RKO (cell line): Measurements from ENCODE around the gene GRK7.
"Not testable (repeated sequence)": the region's sequence is repeated elsewhere in the genome, so short reads cannot be mapped to it uniquely, and the experiment has no call there.

Experiments
- DNase-seq: peaks from one replicate; pipeline ENCODE4 v3.0.0-alpha.2; 2016; ENCODE audit warnings: low spot score

The GRK7 gene

DNA sequence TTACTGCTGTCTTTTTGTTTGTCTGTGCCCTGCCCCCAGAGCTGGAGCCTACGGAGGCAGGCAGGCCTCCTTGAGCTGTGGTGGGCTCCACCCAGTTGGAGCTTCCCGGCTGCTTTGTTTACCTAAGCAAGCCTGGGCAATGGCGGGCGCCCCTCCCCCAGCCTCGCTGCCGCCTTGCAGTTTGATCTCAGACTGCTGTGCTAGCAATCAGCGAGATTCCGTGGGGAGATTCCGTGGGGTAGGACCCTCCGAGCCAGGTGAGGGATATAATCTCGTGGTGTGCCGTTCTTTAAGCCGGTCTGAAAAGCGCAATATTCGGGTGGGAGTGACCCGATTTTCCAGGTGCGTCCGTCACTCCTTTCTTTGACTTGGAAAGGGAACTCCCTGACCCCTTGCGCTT lies 656 bp upstream of the GRK7 start:
- not testable (repeated sequence) for DNase-seq

DNA sequence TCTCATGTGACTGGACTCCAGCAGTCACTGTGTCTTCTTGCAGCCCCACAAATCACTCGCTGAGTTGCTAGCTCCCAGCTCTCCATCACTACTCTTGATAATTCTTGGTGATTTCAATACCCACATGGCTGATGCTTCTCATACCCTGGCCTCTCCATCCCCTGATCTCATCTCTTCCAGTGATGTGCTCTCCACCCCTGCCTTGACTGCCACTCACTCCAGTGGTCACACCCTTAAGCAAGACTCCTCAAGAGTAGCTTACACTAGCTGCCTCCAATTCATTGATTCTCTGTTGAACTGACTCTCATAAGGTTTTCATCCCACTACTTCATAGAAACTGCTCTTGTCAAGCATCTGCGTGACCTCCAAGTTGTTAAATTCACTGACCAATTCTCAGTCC lies 837 bp downstream of the GRK7 start:
- DNase-seq: no peak

DNA sequence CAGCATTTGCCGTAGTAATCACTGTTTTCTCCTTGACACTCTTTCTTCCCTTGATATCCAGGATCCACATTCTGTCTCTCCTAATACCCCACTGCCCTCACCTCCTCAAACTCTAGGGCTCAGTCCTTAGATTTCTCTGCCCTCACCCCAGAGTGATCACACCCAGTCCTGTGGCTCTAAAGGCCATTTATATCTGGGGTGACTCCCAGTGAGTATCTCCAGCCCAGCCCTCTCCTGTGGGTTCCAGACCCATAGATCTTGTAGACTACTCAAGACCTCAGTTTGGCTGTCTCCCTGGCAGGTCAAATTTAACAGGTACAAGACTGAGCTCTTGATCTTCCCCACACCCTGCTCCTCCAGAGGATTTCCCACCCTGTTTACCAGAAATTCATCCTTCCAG lies 1.3 kb downstream of the GRK7 start:
- no peak for DNase-seq

DNA sequence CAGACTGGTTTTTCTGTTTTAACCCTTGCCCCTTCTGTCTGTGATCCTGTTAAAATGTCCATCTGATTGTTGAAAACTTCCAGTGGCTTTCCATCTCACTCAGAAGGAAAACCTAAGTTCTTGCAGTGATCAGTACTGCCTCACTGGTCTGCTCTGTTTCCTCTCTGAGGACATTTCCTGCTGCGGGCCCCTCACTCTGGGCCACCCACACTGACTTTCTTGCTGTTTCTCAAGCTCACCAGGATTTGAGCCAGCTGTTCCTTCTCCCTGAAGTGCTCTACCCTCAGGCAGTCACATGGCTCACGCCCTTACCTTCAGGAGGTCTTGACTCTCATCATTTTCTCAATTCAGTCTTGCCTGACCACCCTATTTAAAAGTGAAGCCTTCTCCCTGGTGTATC lies 1.8 kb downstream of the GRK7 start:
- DNase-seq: no peak

DNA sequence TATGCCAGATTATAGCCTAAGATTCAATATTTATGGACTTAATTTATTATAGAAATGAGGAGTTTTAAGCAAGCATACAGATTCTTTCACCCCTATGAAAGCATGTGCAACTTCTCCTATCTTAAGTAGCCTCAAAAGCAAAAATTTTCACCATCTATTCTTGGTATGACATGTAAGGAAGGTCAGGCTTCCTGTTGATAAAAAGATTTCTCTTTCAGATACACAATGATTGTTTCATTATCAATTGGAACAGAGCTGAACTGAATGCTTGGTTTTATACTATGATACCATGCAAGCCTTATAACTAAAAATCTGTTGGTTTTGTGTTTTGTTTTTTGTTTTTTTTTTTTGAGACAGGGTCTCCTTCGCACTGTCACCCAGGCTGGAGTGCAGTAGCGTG lies 3.9 kb downstream of the GRK7 start:
- no peak for DNase-seq

DNA sequence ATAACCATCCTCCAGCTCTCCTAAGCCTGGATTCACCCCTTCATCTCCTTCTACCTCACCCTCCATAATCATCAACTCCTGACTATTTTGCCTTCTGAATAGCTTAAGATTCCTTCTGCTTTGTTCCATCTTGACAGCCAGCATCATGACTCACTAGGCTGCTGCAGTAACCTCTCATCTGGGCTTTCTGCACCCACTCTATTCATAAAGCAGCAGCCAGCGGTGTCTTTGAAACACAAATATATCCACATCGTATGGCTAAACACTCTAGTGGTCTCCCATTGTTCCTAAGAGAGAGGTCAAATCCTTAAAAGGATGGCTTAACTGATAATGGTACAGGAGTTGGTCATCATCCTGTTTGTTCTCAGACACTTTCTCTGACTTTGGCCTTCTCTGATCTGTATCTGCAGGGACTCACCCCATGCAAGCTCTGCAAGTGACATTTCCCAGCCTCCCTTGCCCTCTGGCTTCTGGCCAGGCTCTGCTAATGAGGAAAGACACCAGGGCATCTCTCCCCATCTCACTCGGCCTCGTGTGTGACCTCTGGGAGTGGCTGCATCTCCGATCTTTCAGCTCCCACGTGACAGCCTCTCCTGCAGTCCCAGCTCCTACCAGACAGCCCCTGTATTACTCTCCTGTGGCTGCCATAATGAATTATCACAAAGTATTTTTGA lies 6.2 kb downstream of the GRK7 start:
- DNase-seq: no peak

DNA sequence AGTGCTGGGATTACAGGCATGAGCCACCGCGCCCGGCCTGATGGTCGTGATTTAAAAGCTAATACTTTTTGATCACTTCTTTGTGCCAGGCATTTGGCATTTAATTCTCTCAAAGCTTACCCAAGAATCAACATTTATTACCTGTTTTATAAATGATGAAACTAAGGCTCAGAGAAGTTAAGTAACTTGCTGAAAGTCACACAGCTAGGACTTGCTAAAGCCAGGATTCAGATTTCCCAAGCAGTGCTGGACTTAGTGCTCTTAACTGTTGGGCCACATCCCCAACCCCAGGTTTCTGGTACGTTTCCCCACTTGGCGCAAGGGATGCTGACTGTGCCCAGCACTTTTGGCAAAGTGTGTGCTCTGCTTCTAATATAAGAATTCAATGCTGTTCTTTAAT lies 10.5 kb downstream of the GRK7 start:
- no peak for DNase-seq

DNA sequence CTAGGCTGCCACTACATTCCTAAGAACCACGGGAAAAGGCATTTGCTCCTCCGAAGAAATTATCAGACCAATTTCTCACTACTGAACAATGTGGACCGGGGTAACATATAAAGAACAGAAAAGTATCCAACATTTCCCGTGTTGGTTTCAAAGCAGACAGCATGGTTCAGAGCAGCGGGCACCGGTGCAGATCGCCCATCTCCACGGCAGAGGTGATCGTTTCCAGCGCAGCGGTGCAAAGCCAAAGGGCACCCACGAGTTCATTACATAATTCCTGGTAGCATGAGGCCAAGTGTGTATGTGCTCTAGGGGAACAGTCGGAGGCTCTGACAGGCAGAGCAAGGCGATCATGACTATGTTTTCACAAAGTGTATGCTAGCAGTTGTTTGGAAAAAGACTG lies 13.2 kb downstream of the GRK7 start:
- DNase-seq: no peak

DNA sequence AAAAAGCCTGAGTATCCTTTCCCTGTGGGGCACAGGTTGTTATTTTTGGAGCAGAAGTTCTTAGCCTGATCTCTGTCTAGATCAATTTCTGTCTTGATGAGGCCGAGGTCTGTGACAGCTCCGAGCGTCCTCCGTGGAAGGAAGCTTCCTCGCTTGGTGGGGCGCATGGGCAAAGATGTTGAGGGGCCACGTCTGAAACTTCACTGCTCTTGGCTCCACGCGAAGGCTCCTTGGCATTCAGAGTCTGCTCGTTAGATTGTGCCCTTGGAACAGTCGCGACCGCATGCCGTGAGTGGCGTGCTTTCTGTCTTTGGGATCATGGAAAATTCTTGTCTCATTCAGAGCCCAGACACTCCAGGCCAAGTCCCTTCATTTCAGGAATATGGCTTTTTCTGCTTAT lies 13.7 kb downstream of the GRK7 start:
- no peak for DNase-seq

DNA sequence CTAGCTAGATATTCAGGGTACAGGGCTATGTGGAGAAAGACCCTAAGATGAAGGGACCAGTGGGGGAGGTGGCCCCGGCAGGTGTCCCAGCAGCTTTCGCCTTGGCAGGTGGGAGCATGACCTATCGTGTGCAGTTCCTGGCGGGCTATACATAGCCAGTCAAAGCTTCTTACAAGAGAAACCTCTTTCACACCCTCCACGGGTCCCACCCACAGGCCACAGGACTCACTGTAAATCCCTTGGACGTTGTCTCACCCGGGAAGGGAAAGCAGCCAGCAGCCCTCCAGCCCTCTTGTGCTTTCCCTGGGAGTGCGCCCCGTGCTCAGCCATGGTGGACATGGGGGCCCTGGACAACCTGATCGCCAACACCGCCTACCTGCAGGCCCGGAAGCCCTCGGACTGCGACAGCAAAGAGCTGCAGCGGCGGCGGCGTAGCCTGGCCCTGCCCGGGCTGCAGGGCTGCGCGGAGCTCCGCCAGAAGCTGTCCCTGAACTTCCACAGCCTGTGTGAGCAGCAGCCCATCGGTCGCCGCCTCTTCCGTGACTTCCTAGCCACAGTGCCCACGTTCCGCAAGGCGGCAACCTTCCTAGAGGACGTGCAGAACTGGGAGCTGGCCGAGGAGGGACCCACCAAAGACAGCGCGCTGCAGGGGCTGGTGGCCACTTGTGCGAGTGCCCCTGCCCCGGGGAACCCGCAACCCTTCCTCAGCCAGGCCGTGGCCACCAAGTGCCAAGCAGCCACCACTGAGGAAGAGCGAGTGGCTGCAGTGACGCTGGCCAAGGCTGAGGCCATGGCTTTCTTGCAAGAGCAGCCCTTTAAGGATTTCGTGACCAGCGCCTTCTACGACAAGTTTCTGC lies 15.0 kb downstream of the GRK7 start:
- no peak for DNase-seq

DNA sequence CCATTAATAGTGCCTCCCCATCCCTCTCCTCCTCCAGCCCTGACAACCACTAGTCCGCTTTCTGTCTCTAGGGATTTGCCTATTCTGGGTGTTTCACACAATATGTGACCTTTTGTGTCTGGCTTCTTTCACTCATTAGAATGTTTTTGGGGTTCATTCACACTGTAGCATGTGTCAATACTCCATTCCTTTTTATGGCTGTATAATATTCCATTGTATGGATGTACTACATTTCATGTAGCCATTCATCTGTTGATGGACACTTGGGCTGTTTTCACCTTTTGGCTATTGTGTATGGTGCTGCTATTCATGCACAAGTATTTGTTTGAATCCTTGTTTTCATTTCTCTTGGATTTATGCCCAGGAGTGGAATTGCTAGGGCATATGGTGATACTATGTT lies 16.5 kb downstream of the GRK7 start:
- DNase-seq: no peak

DNA sequence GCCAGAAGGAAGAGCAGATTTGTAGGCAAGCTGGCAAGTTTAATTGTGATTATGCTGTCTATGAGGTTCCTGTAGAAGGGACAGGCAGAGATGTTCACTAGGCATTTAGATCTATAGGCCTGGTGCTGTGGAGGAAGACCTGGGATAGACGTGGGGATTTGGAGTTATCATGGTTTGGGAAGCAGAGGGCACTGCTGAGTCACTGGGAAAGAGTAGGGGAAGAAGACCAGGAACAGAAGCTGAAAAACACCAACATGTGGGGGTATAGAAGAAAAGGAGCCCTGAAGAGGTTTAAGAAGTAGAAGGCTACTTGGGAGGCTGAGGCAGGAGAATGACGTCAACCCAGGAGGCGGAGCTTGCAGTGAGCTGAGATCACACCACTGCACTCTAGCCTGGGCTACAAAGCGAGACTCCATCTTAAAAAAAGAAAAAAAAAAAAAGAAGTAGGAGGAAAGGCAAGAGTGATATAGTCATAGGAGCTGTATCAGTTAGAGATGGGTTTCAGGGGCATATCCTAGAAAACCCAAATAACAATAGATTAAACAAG lies 19.3 kb downstream of the GRK7 start:
- DNase-seq: peak; percentile 5

DNA sequence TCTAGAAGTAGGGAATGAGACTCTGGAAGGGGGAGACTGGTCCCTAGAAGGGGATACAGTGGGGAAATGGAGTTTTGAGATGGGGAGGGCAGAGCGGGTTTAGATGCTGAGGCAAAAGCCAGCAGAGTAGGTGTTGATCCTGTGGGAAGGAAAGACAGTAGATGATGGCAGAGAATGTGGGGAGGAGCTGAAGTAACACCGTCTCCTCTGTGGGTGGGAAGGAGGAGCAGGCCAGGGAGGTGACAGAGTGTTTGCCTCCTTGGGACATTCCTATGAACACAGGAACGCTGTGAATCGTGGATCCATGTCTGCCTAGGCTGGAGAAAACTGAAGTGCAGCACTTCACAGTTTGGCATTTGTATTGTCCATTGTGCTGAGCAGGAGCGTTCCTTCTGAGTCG lies 20.4 kb downstream of the GRK7 start:
- DNase-seq: no peak

DNA sequence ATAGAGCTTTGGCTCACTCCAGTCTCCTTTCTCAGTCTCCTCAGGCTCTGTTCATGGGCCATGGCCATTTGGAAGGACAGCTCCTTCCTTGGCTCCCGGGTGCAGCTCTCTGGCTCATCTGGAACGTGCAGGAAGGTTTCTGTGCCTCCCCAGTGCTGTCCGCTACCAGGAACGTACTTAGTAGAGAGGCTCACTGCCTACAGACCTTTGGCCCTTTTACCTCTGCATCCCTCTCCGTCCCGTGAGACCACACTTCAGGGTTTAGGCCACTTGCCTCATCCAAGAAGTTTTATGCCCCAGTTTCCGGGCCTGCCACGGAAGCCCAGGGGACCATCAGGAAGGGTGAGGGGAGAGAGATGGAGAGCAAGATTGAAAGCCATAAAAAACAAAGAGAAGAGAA lies 20.9 kb downstream of the GRK7 start:
- no peak for DNase-seq

DNA sequence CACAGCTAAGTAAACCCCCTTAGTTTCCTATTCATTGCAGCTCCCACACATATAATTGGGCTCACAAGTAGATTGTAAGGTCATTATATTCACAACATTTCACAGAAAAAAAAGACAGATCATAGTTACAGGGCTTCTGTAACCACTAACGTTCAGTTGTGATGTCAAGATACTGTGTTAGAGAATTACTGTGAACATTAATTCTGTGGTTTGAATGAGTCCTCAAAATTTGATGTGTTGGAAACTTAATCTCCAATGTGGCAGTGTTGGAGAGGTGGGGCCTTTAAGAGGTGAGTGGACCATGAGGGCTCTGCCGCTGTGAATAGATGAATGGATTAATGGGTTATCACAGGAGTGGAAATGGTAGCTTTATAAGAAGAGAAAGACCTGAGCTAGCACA lies 21.3 kb downstream of the GRK7 start:
- DNase-seq: no peak

DNA sequence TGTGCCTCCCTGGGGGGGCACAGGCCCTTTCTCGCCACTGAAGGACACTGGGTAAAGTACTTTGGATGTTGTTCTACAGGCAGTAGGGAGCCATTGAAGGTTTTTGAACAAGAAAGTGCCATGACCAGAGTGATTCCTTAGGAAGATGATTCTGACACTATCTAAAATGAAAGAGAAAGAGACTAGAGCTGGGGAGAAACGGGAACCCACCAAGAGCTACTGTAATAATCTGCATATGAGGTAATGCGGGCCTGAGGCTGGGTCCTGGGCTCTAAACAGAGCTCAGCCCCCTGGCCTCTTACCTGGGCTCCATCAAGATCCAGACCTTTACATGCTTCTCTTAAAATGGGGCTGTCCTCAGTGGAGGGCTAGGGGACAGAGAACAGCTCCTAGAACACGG lies 24.9 kb downstream of the GRK7 start:
- no peak for DNase-seq

DNA sequence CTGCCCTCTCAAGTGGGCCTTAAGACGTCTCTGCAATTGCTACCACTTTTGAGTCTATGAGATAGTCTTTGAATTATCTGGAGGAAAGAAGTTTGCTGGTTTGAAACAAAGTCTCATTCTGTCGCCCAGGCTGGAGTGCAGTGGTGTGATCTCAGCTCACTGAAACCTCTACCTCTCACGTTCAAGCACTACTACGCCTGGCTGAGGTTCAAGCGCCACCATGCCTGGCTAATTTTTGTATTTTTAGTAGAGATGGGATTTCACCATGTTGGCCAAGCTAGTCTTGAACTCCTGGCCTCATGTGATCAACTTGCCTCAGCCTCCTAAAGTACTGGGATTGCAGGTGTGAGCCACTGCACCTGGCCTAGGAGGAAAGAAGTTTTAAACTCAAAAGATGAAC lies 25.5 kb downstream of the GRK7 start:
- not testable (repeated sequence) for DNase-seq

DNA sequence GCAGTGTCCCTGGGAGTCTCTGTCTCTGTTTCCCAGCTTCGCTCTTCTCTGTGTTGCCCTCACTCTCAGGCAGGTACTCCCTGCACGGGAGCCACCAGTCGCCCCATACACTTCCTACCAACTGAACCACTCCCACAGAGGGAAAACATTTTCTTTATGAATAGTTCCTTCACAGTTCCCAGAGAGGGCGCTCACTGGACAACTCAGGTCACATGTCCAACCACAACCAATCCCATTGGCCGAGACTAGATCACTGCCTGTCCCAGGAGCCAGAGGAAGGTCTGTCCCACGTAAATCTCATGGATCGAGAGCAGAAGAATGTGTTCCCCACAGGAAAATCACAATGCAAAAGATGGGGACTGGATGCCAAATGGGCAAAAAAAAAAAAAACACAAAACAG lies 26.1 kb downstream of the GRK7 start:
- peak; percentile 30 for DNase-seq

DNA sequence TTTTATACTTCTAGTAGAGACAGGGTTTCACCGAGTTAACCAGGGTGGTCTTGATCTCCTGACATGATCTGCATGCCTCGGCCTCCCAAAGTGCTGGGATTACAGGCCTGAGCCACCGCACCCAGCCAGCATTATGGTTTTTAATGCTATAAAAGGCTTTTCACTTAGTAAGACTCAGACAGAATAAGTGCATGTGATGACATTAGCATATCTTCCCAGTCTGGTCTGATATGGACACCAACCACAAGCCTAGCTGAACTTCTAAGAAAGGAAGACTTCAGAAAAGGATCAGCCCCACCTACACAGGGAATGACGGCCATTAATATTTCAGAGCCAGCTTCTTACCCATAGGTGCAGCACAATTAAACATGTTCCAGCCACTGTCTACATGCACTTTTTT lies 27.0 kb downstream of the GRK7 start:
- no peak for DNase-seq

DNA sequence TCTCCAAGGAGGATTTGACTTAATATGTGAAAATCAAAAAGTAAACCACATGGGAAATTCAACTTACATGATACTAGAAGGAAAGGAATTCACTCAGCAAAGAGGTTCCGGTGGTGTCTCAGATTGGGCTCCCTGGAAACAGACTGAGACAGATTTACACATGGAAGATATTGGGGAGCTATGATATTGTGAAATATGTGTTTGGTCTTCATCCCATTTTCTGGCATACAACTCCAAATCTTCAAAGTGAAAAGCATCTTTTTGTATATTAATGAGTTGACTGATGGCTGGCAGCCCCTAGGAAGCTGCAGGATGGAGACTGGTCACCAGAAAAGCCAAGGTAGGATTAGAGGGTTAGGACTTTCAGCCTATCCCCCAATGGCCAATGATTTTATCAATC lies 29.3 kb downstream of the GRK7 start:
- no peak for DNase-seq

DNA sequence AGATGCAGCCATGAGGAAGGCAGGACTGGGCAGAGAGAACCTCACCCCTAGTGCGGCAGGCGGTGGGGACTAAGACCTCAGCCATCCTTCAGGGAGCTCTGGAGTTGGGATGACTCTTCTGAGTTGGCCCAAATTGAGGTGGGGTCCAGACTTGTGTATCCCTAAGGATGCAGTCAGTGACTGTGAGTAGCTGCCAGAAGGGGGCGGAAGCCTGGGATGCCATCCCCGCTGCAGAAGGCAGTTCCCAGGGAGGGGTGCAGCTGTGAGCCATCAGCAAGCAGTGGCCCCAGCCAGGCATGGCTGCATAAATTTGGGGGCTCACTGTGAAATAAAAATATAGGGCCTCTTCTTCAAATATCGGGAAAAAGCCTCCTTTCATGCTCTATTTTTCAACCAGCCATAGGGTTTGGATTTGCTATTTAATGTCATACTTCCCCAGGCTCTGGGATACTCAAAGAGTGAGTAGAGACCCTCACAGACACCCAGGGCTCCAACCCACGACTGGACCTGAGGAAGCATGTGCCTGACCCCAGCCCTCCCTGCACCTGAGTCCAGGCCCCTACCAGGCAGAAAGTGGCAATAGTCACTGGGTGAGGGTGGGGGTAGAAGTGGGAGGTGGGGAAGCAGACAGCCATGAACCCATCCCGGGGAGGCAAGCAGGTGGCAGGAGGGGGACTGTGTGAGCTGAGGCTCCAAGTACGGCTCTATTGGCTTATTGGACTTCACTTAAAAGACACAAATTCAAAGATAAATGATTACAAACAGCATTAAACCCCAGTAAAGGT lies 30.5 kb downstream of the GRK7 start:
- no peak for DNase-seq

DNA sequence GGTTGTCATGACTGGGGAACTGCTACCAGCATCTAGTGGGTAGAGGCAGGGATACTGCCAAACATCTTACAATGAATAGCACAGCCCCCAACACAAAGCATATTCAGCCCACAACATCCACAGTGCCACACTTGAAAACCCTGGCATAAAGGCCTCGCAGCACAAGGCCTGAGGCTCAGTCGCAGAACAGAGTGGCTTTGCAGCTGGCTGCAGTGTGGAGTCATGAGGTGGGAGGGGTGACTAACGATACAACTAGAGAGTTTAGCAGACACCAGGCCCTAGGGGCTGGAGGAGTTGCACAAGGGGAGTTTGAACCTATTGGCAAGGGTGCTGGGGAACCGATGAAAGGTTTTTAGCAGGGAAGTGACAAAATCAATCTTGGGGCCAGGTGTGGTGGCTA lies 32.1 kb downstream of the GRK7 start:
- DNase-seq: no peak

DNA sequence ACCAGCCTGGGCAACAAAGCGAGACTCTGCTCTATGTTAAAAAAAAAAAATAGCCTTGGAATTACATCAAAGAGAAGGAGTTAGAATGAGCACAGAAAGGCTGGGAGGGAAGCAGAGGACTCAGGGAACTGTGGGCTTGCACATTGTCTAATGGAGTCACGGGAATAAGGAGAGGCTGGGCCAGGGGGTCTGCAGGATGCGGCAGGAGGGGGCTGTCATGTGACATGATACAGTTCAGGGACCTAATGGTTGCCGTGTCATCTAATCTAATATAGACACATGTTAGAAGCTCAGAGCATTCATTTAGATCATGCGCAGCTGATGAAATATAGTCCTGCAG lies 32.5 kb downstream of the GRK7 start:
- no peak for DNase-seq
